ENCODE measurements around the gene ARHGAP45.

DNA sequence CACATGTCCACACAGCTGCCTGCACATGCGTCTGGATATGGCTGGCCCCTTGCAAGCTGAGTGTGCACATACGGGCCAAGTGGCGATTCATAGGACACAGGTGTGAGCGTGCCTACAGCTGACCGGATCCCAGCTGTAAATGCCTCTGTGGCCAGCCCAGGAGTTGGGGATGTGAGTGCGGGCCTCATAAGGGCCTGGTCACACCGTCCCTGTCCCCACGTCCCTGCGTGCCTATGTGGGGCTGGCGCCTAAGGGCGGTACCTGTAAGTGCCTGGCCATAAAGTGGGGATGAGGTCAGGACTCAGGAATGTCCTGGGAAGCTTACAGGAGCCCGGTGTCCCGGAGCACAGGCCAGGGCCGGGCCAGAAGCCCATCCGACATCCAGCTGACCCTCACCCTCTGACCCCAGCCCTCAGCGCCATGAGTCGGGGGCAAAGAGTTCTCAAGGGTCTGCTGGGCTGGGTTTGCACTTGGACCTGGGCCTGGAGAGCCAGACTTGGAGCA lies 1.3 kb upstream of the ARHGAP45 start:
- TF ChIP-seq POLR2AphosphoS5 (IDR thresholded peaks at IDR 0.05) (no peak), POLR2A (IDR thresholded peaks at IDR 0.05) (no peak)
- TF ChIP-seq, protein P1, sequence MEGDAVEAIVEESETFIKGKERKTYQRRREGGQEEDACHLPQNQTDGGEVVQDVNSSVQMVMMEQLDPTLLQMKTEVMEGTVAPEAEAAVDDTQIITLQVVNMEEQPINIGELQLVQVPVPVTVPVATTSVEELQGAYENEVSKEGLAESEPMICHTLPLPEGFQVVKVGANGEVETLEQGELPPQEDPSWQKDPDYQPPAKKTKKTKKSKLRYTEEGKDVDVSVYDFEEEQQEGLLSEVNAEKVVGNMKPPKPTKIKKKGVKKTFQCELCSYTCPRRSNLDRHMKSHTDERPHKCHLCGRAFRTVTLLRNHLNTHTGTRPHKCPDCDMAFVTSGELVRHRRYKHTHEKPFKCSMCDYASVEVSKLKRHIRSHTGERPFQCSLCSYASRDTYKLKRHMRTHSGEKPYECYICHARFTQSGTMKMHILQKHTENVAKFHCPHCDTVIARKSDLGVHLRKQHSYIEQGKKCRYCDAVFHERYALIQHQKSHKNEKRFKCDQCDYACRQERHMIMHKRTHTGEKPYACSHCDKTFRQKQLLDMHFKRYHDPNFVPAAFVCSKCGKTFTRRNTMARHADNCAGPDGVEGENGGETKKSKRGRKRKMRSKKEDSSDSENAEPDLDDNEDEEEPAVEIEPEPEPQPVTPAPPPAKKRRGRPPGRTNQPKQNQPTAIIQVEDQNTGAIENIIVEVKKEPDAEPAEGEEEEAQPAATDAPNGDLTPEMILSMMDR (IDR thresholded peaks at IDR 0.05): no peak
